Stimulated activated CD8-positive, alpha-beta memory T cell treated with anti-CD3 and anti-CD28 coated beads, Interleukin-12 subunit alpha, Interleukin-12 subunit beta, amount 100 ng/mL, for 24 hours (primary cell): ENCODE data around the gene CCAR1.
"Not testable (repeated sequence)": the region's sequence is repeated elsewhere in the genome, so short reads cannot be mapped to it uniquely, and the experiment has no call there.

Source experiments
- DNase-seq: peaks from one replicate; pipeline ENCODE4 v3.0.0-alpha.2; 2020; ENCODE audit errors: extremely low read depth

The CCAR1 gene

DNA sequence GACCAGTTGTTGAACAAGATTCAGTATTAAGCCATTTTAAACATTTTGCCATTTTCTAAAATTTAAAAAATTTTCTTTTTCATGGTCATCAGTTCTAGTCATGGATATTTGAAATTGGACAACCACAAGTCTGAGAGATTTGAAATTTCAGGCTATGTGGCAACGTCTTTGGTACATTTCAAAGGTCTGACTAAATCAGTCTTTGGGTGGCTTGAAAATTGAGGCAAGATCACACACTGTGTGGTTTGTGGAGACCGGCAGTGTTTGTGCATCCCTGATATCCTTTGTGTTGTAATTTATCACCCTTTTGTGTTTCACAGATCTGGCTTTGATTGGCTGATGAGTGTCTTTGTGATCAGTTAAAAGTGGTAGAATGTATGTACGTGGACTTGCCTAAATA, 35.7 kb downstream of the CCAR1 start:
- DNase-seq: no peak

DNA sequence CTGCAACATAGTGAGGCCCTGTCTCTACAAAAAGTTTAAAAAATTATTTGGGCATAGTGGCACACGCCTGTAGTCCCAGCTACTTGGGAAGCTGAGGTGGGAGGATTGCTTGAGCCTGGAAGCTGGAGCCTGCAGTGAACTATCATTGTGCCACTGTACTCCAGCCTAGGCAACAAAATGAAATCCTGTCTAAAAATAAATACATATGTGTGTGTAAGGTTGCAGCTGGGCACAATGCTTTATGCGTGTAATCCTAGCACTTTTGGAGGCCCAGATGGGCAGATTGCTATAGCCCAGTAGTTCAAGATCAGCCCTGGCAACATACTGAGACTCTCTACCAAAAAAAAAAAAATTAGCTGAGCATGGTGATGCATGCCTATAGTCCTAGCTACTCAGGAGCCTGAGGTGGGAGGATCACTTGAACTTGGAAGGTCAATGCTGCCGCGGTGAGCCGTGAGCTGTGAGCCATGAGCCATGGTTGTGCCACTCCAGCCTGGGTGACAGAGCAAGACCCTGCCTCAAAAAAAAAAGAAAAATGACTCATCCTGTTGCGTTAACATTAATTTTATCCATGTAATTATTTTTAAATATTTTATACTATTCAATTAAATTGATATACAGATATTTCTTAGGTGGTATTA, 38.3 kb downstream of the CCAR1 start:
- no peak for DNase-seq

DNA sequence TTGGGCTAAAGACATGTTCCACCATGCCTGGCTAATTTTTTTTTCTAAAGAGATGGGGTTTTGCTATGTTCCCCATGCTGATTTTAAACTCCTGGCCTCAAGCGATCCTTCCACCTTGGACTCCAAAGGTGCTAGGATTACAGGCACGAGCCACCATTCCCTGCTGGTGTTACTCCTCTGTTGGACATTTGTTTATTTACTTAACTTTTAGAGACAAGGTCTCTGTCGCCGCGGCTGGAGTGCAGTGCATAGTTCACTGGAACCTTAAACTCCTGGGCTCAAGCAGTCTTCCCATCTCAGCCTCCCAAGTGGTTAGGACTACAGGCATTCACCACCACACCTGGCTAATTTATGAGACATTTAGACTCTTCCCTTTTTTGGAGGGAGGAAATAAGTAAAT, 38.9 kb downstream of the CCAR1 start:
- no peak for DNase-seq

DNA sequence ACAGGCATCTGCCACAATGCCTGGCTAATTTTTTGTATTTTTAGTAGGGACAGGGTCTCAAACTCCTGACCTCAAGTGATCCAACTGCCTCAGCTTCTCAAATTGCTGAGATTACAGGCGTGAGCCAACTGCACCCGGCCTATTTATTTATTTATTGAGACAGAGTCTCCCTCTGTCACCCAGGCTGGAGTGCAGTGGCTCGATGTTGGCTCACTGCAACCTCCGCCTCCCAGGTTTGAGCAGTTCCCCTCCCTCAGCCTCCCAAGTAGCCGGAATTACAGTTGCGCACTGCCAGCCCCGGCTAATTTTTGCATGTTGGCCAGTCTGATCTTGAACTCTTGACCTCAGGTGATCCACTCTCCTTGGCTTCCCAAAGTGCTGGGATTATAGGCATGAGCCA, 46.4 kb downstream of the CCAR1 start:
- DNase-seq: not testable (repeated sequence)

DNA sequence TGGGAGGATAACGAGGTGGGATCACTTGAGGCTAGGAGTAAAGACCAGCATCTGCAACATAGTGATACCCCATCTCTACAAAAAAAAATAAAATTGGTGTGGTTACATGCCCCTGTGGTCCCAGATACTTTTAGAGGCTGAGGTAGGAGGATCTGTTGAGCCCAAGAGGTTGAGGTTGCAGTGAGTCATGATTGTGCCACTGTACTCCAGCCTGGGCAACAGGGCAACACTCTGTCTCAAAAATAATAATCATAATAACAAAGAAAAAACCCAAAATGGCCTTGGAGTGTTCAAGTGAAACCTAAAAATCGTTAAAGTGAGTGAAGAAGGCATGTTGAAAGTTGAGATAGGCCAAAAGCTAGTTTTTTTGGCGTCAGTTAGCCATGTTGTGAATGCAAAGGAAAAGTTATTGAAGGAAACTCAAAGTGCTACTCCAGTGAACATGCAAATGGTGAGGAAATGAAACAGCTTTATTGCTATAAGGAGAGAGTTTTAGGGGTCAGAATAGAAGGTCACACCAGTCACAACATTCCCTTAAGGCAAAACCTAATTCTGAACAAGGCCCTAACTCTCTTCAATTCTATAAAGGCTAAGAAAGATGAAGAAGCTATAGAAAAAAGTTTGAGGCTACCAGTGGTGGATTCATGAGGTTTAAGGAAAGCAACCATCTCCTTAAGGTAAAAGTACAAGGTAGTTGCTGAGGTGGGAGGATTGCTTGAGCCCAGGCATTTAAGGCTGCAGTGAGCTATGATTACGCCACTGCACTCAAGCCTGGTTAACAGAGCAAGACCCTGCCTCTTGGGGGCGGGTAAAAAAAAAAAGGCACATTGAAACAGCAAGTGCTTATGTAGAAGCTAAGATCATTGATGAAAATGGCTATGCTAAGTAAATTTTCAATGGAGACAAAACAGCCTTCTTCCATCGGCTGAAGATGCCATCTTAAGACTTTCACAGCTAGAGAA, 60.9 kb downstream of the CCAR1 start:
- no peak for DNase-seq

DNA sequence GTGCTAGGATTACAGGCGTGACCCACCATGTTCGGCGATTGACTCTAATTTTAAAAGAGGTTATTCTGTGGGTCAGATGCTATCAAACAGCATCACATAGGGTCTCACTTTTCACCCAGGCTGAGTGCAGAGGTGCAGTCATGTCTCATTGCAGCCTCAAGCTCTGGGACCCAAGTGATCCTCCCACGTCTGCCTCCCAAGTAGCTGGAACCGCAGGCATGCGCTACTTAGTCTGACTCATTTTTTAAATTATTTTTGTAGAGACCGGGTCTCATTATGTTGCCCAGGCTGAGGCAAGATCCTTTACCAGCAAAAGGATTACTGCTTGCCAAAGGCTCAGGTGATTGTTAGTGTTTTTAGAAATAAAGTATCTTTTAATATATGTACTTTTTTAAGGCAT, 63.4 kb downstream of the CCAR1 start:
- DNase-seq: no peak

DNA sequence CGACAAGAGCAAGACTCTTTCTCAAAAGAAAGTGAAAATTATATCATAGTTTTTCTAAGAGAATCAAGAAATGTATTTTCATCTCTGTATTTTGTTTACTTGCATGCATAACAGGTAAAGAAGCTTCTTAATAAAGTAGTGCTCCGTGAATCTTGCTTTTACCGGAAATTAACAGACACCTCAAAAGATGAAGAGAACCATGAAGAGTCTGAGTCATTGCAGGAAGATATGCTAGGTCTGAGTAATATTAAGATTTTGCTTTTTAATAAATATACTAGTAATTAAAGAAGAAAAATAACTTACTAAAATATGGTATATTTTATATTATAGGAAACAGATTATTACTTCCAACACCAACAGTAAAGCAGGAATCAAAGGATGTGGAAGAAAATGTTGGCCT, 66.8 kb downstream of the CCAR1 start:
- no peak for DNase-seq

DNA sequence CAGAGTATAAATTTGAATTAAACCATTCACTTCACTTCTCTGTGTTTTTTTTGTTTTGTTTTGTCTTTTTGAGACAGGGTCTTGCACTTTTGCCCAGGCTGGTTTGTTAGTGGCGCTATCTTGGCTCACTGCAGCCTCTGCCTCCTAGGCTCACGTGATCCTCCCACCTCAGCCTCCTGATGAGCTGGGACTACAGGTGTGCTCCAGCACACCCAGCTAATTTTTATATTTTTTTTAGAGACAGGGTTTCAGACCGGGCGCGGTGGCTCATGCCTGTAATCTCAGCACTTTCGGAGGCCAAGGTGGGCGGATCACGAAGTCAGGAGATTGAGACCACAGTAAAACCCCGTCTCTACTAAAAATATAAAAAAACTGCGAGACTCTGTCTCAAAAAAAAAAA, 69.4 kb downstream of the CCAR1 start:
- DNase-seq: no peak

DNA sequence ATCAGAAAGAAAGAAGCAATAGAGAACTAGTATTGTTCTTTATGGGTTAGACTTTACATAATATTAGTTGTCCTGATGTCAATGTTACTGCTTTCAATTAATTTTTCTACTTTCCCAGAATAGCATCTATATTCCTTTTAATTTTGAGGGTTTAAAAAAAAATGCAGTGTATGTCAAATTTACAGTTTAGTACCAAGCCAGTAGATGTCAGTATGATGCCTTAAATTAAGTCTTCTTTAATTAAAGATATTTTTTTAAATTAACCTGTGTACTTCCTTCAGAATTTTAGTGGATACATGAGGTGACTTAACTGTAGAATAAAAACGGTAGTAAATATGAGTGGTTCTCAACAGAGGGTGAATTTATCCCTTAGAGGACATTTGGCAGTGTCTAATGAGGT, 71.1 kb downstream of the CCAR1 start:
- no peak for DNase-seq

DNA sequence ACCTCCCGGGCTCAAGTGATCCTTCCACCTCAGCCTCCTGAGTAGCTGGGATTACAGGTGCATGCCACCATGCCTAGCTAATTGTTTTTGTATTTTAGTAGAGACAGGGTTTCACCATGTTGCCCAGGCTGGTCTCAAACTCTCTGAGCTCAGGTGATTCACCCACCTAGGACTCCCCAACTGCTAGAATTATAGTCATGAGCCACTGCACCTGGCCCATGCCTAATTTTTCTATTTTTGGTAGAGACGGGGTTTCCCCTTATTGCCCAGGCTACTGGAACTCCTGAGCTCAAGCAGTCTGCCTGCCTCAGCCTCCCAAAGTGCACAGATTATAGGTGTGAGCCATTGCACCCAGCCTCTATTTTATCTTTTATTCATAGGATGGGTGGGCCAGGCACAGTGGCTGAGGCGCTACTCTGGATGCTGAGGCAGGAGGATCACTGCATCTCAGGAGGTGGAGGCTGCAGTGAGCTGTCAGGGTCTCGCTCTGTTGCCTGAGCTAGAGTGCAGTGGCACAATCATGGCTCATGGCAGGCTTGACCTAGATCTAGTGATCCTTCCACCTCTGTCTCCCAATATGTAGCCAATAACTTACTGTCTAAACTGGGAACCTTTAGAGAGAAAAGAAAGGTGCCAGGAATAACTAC, 75.0 kb downstream of the CCAR1 start:
- DNase-seq: no peak

DNA sequence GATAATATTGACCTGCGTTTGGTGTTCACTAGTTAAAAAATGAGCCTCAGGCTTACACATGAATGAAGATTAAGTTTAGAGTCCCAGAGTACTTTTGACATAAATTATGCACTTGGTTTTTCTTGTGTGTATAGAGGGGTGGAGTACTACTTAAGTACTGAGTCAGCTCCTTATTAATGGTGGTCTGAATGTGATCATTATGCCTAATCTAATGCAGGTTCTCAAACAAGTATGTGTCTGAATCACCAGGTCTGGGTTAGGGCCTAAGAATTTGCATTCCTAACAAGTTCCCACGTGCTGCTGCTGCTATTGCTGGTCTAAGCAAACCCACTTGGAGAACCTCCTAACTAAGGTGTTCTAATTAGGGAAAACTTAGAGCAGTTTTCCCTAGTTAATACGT, 75.6 kb downstream of the CCAR1 start:
- DNase-seq: no peak

DNA sequence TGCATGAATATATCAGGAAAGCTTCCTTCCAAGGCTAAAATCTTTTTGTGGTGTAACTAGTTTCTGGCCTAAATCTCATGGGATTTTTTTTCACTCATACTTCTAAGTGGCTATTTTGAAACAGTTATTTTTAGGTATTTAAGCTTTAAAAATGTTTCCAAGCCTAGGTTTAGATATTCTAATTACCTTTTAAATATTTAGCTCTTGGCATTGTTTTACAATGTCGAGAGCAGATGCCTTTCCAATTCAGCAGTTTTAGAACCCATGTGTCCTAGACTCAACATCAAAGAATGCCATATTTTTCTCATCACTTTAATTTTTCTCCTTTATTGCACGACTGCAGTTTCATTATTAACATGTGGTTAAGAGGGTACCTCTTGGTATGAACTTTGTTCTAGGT, 79.2 kb downstream of the CCAR1 start:
- no peak for DNase-seq

DNA sequence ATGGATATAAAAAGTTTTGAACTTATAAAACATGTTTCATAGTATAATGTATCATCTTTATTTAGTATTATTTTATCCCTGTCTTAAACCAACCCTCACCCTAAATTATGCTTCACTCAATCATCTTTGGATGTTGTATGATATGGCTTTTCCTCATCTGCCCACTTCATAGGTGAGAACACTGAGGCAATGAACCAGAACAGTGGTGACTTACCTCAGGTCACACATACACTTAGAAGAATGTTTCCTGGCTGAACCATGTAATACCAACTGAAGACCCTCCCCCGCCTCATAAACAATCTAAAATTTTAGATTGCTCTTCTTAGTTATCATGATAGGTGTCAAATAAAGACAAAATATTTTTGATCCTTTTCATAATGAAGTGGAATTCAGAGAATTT, 83.7 kb downstream of the CCAR1 start:
- no peak for DNase-seq

DNA sequence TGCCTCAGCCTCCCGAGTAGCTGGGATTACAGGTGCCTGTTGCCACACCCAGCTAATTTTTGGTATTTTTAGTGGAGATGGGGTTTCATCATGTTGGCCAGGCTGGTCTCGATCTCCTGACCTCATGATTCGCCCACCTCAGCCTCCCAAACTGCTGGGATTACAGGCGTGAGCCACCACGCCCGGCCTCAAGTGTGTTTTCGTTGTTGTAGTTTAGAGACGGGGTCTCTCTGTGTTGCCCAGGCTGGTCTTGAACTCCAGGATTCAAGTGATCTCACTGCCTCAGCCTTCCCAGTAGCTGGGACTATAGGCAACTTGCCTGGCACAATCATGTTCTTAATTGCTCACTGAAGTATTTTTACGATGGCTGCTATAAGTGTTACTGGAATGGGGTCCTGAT, 89.8 kb downstream of the CCAR1 start:
- DNase-seq: not testable (repeated sequence)

DNA sequence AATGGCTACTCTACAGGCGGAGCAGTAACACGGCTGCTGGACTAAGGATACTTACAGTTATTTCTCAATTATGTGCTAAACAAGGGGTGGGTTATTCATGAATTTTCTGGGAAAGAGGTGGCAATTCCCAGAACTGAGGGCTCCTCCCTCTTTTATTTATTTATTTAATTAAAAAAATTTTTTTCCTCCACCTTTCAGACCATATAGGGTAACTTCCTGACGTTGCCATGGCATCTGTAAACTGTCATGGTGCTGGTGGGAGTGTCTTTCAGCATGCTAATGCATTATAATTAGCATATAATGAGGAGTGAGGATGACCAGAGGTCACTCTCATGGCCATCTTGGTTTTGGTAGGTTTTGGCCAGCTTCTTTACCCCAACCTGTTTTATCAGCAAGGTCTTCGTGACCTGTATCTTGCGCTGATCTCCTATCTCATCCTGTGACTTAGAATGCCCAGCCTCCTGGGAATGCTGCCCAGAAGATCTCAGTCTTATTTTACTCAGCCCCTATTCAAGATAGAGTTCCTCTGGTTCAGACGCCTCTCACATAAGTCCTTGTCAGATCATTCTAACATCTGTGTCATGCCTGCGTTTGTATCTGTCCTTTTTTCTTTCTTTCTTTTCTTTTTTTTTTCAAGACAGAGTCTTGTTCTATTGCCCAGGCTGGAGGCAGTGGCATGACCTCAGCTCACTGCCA, 90.4 kb downstream of the CCAR1 start:
- DNase-seq: no peak

DNA sequence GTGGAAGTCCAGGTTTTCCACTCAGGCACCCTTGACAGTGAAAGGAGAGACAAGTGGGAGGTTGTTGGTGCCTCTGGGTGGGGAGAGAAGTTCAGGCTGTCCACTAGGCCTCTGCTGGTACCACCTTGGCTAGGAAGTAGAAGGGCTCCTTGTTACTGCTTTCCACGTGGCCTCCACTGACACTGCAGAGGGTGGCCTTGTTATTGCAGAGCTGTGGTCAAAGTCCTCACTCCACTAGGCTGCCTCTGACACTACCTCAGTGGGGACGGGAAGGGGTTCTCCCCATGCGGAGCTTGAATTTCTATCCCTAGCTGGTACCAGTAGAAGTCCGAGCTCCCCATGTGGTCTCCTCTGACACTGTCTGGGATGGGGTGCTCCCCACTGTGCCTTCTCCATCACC, 91.4 kb downstream of the CCAR1 start:
- DNase-seq: no peak

DNA sequence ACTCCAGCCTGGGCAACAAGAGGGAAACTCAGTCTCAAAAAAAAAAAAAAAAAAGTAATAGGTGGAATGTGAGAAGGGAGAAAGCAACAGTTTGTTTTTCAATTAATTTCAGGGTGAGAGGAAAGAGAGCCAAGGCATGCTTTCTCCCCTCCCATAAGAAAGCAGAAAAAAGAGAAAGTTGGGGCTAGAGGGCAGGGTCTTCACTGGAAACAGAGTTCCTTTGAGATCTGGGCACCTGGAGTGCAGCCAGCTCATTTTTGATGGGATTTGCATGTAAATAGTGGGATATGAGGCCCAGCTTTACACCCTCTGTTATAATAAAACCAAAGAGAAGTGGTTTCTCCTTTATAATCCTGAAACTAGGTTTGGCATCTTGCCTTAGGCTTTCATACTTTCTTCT, 92.5 kb downstream of the CCAR1 start:
- no peak for DNase-seq

DNA sequence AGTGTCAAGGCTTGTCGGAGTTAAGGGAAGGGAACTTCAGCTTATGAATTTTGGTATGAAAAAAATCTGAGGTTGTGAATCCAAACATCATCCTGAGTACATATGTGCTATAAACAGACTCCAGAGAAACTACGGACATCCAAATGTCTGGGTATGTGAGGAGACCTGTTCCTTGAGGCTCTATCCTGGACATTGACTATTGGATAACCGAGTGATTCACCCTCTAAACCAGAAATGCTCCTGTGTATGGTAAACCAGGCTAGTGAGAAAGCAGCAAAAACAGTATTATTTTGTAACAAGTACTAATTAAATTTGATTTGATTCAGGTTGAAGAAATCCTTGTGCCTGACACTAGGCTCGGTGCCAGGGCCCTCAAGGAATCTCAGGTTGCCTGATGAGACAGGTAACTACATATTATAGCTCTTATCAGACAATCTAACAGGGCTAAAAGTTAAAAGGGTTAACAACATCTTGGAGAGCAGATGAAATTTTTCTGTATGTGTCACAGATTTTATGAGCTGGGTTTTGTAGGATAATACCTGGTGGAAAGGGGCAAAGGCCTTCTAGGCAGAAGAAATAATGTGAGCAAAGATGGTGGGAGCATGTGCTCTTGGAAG, 95.9 kb downstream of the CCAR1 start:
- no peak for DNase-seq

DNA sequence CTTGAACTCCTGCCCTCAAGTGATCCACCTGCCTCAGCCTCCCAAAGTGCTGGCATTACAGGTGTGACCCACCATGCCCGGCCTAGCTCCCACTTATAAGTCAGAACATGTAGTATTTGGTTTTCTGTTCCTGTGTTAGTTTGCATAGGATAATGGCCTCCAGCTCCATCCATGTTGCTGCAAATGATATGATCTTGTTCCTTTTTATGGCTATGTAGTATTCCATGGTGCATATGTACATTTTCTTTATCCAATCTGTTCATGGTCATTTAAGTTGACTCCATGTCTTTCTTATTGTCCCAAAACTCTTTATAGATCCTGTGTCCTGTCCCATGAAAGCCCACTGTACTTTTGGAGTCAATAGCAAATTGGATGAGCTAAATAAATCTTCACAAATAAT, 99.3 kb downstream of the CCAR1 start:
- not testable (repeated sequence) for DNase-seq

DNA sequence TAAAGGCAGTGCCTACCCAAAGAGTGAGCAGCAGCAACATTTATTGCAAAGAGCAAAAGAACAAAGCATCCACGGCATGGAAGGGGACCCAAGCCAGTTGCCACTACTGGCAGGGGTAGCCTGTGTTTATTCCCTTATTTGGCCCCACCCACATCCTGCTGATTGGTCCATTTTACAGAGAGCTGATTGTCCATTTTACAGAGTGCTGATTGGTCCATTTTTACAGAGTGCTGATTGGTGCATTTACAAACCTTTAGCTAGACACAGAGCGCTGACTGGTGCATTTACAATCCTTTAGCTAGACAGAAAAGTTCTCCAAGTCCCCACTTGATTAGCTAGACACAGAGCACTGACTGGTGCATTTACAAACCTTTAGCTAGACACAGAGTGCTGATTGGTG, 101.6 kb downstream of the CCAR1 start:
- DNase-seq: not testable (repeated sequence)

DNA sequence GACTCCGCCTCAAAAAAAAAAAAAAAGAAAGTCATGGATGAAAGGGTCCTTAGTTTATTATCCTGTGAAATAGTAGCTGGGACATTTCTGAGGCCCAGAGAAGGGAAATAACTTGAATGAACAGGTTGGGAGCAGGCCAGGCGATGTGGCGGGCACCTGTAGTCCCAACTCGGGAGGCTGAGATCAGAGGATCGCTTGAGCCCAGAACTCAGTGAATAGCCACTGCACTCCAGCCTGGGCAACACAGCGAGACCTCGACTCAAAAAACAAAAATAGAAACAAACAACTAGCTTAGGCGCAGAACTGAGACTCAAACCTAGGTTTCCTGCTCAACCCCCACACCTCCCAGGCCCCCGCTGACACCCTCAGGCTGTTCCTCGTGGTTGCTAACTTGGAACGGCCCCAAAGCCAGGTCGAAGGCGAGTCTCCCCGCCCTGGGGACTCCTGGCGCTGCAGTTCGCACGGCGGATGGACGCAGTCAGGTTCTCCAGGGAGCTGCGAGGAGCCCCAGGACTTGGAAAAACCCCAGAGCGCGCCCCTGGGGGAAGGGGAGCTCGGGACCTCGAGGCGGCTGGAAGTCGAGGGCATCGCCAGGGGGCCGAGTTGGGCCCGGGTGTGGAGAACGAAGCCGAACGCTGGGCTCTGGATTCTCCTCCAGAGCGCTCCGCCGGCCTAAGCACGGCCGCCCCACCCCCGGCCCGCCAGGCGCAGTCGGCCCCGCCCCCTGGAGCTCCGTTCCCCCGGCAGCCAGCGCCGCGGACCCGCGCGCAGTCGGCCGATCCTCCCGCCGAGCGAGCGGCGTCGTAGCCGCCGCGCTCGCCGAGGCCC, 105.9 kb downstream of the CCAR1 start, which contains the start of gene STOX1:
Gene STOX1 (plus strand): TSS at position 768 of the 828 bp plus-strand sequence. CDS start 93 bp downstream, outside the sequence.
- DNase-seq: peak; percentile 31
